LNCAP (cell line): Measurements from ENCODE around the gene MXI1.

Experiments used
- TF ChIP-seq, protein P1 (sequence below): fragments of 450-650 bp; IDR thresholded peaks from 2 replicates; pipeline ENCODE4 v1.5.1; 2017; ENCODE audit warnings: mild to moderate bottlenecking

Gene MXI1

DNA sequence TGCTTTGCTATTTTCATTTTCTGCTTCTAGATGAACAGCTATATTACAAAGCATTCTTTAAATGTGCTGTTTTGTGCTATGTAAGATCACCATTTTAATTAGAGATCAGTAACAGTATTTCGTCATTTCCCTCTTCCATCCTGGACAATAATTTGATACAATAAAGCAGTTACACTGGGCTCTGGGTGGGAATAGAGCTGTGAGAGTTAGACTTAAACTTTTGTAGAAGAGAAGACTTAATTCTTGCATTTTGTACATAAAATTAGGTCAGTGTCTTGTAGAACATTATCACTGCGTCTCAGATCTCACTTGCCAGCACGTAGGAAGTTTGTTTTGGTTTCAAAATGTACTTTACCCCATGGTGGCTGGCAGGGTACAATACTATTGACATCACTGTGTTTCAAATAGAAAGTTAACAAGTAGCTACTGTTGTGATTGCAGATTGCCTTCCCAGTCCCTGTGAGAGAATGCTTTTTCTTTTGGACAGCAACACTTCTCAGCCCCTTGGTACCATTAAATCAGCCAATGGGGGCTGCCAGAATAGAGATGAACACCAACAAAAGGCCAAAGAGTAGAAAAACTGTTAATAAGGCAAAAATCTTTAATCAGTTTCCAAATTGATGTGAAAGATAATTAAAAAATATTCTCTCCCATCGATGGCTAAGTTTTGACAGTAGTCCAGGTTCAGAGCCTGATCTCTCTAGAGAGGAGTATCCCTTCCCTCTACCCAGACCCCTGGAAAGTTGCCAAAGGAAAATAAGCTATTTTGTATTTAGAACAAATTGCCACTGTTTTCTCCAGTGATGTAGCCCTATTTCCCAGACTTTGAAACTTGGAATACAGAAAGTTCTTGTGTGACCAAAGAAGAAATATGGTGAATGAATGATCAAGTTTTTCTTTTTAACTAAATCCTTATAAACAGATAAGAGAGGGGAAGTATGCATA lies 62.2 kb downstream of the MXI1 start:
- TF ChIP-seq, protein P1, sequence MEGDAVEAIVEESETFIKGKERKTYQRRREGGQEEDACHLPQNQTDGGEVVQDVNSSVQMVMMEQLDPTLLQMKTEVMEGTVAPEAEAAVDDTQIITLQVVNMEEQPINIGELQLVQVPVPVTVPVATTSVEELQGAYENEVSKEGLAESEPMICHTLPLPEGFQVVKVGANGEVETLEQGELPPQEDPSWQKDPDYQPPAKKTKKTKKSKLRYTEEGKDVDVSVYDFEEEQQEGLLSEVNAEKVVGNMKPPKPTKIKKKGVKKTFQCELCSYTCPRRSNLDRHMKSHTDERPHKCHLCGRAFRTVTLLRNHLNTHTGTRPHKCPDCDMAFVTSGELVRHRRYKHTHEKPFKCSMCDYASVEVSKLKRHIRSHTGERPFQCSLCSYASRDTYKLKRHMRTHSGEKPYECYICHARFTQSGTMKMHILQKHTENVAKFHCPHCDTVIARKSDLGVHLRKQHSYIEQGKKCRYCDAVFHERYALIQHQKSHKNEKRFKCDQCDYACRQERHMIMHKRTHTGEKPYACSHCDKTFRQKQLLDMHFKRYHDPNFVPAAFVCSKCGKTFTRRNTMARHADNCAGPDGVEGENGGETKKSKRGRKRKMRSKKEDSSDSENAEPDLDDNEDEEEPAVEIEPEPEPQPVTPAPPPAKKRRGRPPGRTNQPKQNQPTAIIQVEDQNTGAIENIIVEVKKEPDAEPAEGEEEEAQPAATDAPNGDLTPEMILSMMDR, result no peak

DNA sequence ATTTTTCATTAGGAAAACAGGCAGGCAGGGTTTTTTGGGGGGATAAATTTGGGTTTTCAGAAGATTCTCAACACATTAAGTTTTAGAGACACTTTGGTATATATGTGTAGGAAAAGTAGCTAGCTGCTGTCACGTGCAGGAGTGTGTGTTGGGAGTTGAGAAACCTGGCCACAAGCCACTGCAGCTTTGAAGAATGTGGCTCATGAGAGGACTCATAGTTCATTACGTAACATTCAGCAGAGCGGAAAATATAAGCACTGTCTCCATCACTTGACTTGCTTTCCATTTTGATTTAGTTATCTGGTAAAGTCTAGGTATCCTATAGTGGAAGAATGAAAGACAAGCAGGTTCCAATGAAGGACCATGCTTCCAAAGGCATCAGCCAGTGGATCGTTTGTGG lies 66.1 kb downstream of the MXI1 start:
- TF ChIP-seq, protein P1, result no peak

DNA sequence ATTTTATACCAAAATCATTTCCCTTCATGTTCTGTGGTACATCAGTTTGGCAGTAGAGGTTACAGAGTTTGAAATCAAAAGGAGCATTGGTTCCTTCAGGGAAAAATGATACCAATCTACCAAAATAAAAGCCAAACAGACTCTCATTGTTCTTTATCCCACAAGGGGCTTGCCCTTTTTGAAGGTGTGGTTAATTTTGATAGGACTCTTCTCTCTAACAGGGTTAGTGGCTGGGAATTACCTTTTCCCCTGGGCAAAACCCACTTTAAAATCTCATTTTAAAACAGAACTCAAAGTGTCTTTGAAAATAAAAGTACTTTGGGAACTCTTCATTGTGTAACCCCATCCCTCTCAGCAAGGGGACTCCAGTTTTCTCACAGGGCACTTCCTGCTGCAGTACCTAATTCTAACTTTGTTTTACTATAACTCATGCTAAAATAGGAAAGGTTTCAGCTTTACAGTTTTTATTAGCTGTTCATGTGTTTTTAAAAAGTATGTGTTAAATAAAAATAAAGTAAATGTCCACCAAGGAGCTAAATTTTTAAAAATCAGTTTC lies 66.7 kb downstream of the MXI1 start:
- TF ChIP-seq, protein P1, result no peak

DNA sequence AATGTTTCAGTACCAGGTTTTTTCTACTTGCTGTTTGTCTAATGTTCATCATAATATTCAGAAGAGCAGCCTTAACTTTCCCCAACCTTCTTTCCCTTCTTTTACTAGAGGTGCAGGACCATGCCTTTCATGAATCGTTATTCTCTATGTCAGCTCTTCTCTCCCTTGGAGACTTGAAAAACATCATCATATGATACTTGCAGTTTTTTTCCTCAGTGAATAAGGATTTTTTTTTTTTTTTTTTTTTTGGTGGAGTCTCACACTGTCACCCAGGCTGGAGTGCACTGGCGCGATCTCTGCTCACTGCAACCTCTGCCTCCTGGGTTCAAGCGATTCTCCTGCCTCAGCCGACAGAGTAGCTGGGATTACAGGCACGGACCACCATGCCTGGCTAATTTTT lies 67.2 kb downstream of the MXI1 start:
- TF ChIP-seq, protein P1, result no peak

DNA sequence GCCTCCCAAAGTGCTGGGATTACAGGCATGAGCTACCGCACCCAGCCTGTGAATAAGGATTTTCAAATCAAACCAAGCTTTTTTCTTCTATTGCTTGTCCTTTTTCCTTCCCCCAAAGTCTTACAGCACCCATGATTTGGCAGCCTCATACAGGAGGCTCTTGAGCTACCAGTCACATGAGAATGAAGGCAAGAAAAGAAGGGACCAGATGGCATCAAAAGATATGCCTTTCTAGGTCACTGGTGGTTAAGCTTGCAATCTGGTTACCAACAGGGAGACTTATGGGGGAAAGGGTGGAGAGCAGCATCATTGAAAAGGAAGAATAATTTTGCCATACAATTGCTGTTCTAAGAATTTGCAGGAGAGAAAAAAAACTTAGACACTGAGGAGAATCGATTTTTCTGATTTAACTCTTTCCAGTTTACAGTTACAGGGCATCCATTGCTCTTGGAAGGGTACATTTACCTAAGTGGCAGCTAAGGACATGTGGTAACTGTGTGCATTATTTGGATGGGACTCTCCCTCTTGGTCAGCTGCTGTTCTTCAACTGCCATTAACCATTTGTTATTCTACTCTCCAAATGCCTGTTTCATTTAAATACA lies 67.8 kb downstream of the MXI1 start:
- TF ChIP-seq, protein P1, result no peak

DNA sequence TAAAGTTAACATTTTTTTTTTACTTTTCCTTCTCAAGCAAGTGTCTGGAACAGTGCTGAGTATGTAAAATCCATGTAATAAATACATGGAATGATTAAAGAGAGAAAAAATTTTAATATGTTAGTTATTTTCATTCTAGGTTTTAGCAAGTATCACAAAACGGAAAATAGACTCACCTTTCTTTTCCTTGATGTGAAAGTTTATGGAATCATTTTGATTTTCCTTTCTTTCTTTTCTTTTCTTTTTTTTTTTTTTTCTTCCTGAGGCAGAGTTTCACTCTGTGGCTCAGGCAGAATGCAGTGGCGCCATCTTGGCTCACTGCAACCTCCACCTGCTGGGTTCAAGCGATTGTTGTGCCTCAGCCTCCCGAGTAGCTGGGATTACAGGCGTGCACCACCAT lies 69.2 kb downstream of the MXI1 start:
- TF ChIP-seq, protein P1, result no peak

DNA sequence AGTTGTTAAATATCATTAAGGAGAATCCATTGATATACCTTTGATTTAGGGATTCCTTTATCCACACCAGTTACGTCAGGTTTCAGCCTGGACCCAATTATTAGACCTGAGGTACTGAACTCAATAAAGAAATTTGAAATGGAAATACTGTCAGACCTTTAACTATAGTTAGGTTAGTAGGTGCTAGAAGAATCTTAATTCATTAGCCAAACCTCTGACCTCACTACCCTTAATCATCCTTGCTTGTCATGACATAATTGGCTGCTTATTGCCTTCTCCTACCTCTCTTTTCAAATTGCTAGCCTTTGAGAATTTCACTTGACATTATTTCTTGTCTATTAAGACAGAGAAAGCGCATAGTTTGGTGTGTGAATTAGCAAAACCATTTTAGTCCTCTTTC lies 70.2 kb downstream of the MXI1 start:
- TF ChIP-seq, protein P1, result no peak
